HepG2 (cell line): ENCODE results near the gene HERPUD2. TPM values are rescaled to one million over a fixed set of nuclear protein-coding genes. Genes with fewer than 3 reads are reported as not detected.
A peak's percentile ranks its signal among the peaks of the same experiment; 100 is the strongest.

Experiments used
- EHMT2 ChIP-seq: fragments of 200-600 bp; sonication (generic); IDR thresholded peaks from 2 replicates; pipeline ENCODE4 v1.7.0; 2017; ENCODE audit warnings: antibody characterized with exemption, low read depth, low read length, borderline replicate concordance
- EP300 ChIP-seq, 3 experiments: sonication (generic) in 1 of 3; formaldehyde crosslinking in 1 of 3; IDR thresholded peaks; 2 replicates each; pipeline versions ENCODE4 v1.5.1 to v1.6.1; 2011 to 2020; ENCODE audit warnings: low read depth in 2 of 3, low read length in 2 of 3, borderline replicate concordance in 1 of 3, improper control_type of control experiment in 1 of 3, mild to moderate bottlenecking in 1 of 3, missing genetic modification reagents in 1 of 3, moderate library complexity in 1 of 3
- IRF1 ChIP-seq: sonication (generic); formaldehyde crosslinking; IDR thresholded peaks from 2 replicates; pipeline ENCODE4 v1.4.0; 2020; ENCODE audit warnings: low read depth, mild to moderate bottlenecking, missing genetic modification reagents
- KDM3A ChIP-seq: IDR thresholded peaks from 2 replicates; pipeline ENCODE4 v1.6.1; 2018; ENCODE audit warnings: low read depth, missing compliant biosample characterization
- SOX13 ChIP-seq, 3 experiments: fragments of 450-650 bp in 1 of 3; sonication (generic) in 1 of 3; formaldehyde crosslinking in 1 of 3; IDR thresholded peaks in 2 of 3; conservative IDR thresholded peaks in 1 of 3; 2 replicates each; pipeline versions ENCODE4 v1.5.0 to v1.6.1; 2016 to 2020; ENCODE audit warnings: antibody characterized with exemption in 1 of 3, mild to moderate bottlenecking in 1 of 3, missing compliant biosample characterization in 1 of 3, missing genetic modification reagents in 1 of 3, moderate library complexity in 1 of 3
- SP2 ChIP-seq: sonication (generic); formaldehyde crosslinking; IDR thresholded peaks from 2 replicates; pipeline ENCODE4 v1.5.1; 2020; ENCODE audit warnings: mild to moderate bottlenecking, missing genetic modification reagents
- TCF7L2 ChIP-seq: IDR thresholded peaks from 2 replicates; pipeline ENCODE4 v1.6.1; 2011; ENCODE audit warnings: mild to moderate bottlenecking, low read depth, low read length, moderate library complexity
- U2AF2 ChIP-seq: fragments of 200-400 bp; formaldehyde crosslinking; IDR thresholded peaks from 2 replicates; pipeline ENCODE4 v1.6.1; 2017; ENCODE audit warnings: low read depth, mild to moderate bottlenecking, low read length
- ZNF20 ChIP-seq: sonication (generic); formaldehyde crosslinking; IDR thresholded peaks from 2 replicates; pipeline ENCODE4 v1.4.0; 2020; ENCODE audit warnings: mild to moderate bottlenecking, moderate library complexity, missing genetic modification reagents
- ZNF672 ChIP-seq: sonication (generic); formaldehyde crosslinking; IDR thresholded peaks from 2 replicates; pipeline ENCODE4 v1.8.1; 2022; ENCODE audit warnings: missing genetic modification reagents
- polyA plus RNA-seq, 8 experiments: library from polyadenylated mRNA; depleted of rRNA in 3 of 8; stranded (reverse) in 7 of 8; unstranded in 1 of 8; fragments of >200 nt; fragmentation: Illumina TruSeq in 4 of 8; extraction: Trizol in 4 of 8; gene quantifications; 2 replicates each; pipeline versions ENCODE4 v1.2.1 to v1.2.3, GENCODE V29; 2011 to 2016; ENCODE audit warnings: low read depth in 4 of 8, missing spikeins in 1 of 8, mixed read lengths in 1 of 8; ENCODE audit not compliant: insufficient read depth in 1 of 8
- total RNA-seq, 5 experiments: library from RNA; depleted of rRNA; stranded (reverse); fragments of >200 nt; fragmentation: Illumina TruSeq; extraction: Trizol; gene quantifications; 2 replicates each; pipeline ENCODE4 v1.2.3, GENCODE V29; 2016; ENCODE audit warnings: low read depth in 1 of 5
- TF ChIP-seq, protein P1 (sequence below): sonication (generic); formaldehyde crosslinking; conservative IDR thresholded peaks from 2 replicates; pipeline ENCODE4 v1.4.0; 2020; ENCODE audit warnings: mild to moderate bottlenecking, missing genetic modification reagents, moderate library complexity
- TF ChIP-seq, protein P2 (sequence below): sonication (generic); formaldehyde crosslinking; IDR thresholded peaks from 2 replicates; pipeline ENCODE4 v1.8.0; 2022; ENCODE audit warnings: mild to moderate bottlenecking, missing genetic modification reagents
- TF ChIP-seq, protein P3 (sequence below): IDR thresholded peaks from 2 replicates; pipeline ENCODE4 v1.6.1; 2016; ENCODE audit warnings: low read depth, missing genetic modification reagents, missing compliant biosample characterization
- TF ChIP-seq, protein P4 (sequence below): IDR thresholded peaks from 2 replicates; pipeline ENCODE4 v1.6.1; 2012; ENCODE audit warnings: inconsistent platforms
- TF ChIP-seq, protein P5 (sequence below): sonication (generic); formaldehyde crosslinking; IDR thresholded peaks from 2 replicates; pipeline ENCODE4 v1.8.1; 2023; ENCODE audit warnings: mild to moderate bottlenecking, inconsistent platforms, moderate library complexity, missing genetic modification reagents, borderline replicate concordance

Gene HERPUD2
- total and polyA plus RNA-seq, 2 of the 13 experiments (the other 11 are each of a cell fraction or from before 2014, with no cell fraction given): 10.7 to 38.6 TPM

DNA sequence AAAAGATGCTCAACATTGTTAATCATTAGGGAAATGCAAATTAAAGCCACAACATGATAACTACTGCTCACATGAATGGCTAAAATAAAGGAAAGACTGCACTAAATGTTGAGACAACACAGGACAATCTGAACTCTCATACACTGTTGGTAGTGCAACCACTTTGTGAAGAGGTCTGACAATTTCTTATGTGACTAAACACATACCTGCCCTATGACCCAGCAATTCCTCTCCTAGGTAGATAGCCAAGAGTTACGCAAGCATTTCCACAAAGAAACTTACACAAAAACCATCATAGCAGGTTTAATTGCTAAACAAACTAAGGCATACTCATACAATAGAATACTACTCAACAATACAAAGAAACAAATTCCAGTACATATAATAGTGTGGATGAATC, 41.8 kb upstream of the HERPUD2 start (continued):
- TF ChIP-seq IRF1 (CRISPR knock-in tag): no peak
- TF ChIP-seq ZNF672 (CRISPR knock-in tag): no peak
- no peak for TF ChIP-seq U2AF2
- TF ChIP-seq, protein P1, sequence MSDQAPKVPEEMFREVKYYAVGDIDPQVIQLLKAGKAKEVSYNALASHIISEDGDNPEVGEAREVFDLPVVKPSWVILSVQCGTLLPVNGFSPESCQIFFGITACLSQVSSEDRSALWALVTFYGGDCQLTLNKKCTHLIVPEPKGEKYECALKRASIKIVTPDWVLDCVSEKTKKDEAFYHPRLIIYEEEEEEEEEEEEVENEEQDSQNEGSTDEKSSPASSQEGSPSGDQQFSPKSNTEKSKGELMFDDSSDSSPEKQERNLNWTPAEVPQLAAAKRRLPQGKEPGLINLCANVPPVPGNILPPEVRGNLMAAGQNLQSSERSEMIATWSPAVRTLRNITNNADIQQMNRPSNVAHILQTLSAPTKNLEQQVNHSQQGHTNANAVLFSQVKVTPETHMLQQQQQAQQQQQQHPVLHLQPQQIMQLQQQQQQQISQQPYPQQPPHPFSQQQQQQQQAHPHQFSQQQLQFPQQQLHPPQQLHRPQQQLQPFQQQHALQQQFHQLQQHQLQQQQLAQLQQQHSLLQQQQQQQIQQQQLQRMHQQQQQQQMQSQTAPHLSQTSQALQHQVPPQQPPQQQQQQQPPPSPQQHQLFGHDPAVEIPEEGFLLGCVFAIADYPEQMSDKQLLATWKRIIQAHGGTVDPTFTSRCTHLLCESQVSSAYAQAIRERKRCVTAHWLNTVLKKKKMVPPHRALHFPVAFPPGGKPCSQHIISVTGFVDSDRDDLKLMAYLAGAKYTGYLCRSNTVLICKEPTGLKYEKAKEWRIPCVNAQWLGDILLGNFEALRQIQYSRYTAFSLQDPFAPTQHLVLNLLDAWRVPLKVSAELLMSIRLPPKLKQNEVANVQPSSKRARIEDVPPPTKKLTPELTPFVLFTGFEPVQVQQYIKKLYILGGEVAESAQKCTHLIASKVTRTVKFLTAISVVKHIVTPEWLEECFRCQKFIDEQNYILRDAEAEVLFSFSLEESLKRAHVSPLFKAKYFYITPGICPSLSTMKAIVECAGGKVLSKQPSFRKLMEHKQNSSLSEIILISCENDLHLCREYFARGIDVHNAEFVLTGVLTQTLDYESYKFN (CRISPR knock-in tag): peak; percentile 67
- no peak for TF ChIP-seq KDM3A (CRISPR knock-in tag)
- no peak for TF ChIP-seq TCF7L2
- TF ChIP-seq, protein P2, sequence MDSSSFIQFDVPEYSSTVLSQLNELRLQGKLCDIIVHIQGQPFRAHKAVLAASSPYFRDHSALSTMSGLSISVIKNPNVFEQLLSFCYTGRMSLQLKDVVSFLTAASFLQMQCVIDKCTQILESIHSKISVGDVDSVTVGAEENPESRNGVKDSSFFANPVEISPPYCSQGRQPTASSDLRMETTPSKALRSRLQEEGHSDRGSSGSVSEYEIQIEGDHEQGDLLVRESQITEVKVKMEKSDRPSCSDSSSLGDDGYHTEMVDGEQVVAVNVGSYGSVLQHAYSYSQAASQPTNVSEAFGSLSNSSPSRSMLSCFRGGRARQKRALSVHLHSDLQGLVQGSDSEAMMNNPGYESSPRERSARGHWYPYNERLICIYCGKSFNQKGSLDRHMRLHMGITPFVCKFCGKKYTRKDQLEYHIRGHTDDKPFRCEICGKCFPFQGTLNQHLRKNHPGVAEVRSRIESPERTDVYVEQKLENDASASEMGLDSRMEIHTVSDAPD (CRISPR knock-in tag): no peak
- no peak for TF ChIP-seq ZNF20 (CRISPR knock-in tag)
- TF ChIP-seq, protein P3, sequence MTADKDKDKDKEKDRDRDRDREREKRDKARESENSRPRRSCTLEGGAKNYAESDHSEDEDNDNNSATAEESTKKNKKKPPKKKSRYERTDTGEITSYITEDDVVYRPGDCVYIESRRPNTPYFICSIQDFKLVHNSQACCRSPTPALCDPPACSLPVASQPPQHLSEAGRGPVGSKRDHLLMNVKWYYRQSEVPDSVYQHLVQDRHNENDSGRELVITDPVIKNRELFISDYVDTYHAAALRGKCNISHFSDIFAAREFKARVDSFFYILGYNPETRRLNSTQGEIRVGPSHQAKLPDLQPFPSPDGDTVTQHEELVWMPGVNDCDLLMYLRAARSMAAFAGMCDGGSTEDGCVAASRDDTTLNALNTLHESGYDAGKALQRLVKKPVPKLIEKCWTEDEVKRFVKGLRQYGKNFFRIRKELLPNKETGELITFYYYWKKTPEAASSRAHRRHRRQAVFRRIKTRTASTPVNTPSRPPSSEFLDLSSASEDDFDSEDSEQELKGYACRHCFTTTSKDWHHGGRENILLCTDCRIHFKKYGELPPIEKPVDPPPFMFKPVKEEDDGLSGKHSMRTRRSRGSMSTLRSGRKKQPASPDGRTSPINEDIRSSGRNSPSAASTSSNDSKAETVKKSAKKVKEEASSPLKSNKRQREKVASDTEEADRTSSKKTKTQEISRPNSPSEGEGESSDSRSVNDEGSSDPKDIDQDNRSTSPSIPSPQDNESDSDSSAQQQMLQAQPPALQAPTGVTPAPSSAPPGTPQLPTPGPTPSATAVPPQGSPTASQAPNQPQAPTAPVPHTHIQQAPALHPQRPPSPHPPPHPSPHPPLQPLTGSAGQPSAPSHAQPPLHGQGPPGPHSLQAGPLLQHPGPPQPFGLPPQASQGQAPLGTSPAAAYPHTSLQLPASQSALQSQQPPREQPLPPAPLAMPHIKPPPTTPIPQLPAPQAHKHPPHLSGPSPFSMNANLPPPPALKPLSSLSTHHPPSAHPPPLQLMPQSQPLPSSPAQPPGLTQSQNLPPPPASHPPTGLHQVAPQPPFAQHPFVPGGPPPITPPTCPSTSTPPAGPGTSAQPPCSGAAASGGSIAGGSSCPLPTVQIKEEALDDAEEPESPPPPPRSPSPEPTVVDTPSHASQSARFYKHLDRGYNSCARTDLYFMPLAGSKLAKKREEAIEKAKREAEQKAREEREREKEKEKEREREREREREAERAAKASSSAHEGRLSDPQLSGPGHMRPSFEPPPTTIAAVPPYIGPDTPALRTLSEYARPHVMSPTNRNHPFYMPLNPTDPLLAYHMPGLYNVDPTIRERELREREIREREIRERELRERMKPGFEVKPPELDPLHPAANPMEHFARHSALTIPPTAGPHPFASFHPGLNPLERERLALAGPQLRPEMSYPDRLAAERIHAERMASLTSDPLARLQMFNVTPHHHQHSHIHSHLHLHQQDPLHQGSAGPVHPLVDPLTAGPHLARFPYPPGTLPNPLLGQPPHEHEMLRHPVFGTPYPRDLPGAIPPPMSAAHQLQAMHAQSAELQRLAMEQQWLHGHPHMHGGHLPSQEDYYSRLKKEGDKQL (CRISPR knock-in tag): no peak
- no peak for TF ChIP-seq SP2 (CRISPR knock-in tag)
- TF ChIP-seq, protein P4, sequence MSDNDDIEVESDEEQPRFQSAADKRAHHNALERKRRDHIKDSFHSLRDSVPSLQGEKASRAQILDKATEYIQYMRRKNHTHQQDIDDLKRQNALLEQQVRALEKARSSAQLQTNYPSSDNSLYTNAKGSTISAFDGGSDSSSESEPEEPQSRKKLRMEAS: no peak
- peak; percentile 85 for TF ChIP-seq SOX13 (IDR thresholded peaks at IDR 0.05)
- TF ChIP-seq SOX13 (CRISPR knock-in tag; conservative IDR thresholded peaks at IDR 0.05 in 1 of 2, IDR thresholded peaks at IDR 0.05 in 1 of 2): peak in 1 of 2 experiments; percentile 99; a peak in 2 of 4 replicates
- TF ChIP-seq EHMT2: no peak
- peak in 1 of 2 experiments; percentile 71; a peak in 1 of 4 replicates for TF ChIP-seq EP300 (IDR thresholded peaks at IDR 0.05; ENCODE audit: low read depth in 2 of 2, low read length in 2 of 2)
- TF ChIP-seq EP300 (CRISPR knock-in tag; IDR thresholded peaks at IDR 0.05; ENCODE audit: borderline replicate concordance): no peak
- TF ChIP-seq, protein P5, sequence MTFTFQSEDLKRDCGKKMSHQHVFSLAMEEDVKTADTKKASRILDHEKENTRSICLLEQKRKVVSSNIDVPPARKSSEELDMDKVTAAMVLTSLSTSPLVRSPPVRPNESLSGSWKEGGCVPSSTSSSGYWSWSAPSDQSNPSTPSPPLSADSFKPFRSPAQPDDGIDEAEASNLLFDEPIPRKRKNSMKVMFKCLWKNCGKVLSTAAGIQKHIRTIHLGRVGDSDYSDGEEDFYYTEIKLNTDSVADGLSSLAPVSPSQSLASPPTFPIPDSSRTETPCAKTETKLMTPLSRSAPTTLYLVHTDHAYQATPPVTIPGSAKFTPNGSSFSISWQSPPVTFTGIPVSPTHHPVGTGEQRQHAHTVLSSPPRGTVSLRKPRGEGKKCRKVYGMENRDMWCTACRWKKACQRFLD (CRISPR knock-in tag): no peak
